ELR (cell line): Measurements from ENCODE around the gene NBL1.

Experiments used
- DNase-seq: peaks from one replicate; pipeline ENCODE4 v3.0.0-alpha.2; 2015; ENCODE audit warnings: low read depth

The NBL1 gene

DNA sequence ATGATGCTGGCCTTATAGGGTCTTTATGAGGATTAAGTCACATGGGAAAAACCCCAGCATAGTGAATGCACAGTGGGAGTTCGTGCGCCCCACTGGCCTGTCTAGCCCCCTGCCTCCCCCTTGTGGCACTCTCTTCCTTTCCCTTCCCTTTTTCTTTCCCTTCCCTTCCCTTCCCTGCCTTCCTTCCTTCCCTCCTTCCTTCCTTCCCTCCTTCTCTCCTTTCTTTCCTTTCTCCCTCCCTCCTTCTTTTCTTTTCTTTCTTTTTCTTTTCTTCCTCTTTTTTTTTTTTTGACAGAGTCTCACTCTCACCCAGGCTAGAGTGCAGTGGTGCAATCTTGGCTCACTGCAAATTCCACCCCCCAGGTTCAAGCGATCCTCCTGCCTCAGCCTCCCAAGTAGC is 59.2 kb downstream of the NBL1 start:
- DNase-seq: no peak

DNA sequence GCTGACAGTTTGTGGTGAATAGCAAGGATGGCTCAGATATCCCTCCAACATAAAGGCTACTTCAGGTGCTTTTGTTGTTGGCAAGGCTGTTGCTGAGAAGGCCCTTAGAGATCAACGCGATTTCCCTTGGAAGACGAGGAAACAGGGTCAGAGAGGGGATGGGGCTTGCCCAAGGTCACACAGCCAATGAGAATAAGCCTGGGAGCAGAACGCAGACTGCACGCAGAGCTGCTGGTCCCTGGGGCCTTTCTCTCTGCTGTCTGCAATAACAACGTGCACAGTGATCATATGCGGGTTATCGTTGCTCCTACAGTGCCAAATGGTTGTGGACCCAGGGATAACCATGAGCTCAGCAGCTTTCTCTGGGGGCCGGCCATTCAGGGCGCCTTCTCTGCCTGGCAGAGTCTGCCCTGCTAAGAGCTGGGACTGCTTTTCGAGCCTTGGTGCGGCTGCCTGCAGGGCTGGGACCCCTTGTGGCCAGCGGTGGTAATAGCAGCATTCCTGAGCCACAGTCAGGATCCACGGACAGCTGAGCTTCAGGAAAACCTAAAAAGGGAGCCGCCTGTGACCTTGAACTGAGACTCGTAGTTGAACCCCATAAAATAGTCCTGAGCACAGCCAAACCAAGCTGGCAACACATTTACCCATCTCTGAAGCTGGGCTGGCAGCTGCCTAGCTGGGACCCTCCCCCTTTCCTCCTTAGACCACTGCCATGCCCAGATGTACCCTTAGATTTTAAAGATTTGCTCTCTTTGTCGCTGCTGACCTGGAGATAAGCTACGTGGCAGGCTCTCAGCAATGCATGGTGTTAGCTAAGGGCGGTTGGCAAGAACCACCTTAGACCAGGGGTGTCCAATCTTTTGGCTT is 60.4 kb downstream of the NBL1 start:
- DNase-seq: peak; percentile 73

- no peak for DNase-seq
Measured at GRCh38 chr1:19705464-19705863, 61.4 kb downstream of the NBL1 start.

GRCh38 chr1:19706136-19706535 is 62.0 kb downstream of the NBL1 start:
- no peak for DNase-seq
